ENCODE data around the gene CRP. TPM values are rescaled to one million over a fixed set of nuclear protein-coding genes. Genes with fewer than 3 reads are reported as not detected.

Gene CRP
- total and polyA plus RNA-seq, 9 of the 15 experiments (the other 6 are each of a cell fraction or from before 2014, with no cell fraction given): 0.69 TPM; not detected in 8

DNA sequence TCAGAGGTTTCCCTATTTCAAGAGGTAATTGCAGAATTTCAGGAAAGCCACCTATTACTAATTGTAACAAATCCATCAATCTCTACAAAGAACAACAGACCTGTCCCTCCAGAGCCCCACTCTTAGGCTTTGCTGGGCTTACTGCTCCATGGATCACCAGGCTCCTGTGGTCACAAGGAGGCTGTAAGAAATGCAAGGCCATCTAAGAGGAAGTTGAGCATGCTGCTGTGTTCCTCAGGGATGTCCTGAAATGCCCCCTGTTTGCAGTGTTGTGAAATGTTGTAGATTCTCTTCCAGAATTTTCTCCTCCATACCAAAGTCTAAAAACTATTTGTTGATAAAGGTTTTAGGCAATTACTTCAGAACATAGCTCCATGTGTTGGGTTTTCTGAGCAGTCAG lies 42.0 kb upstream of the CRP start:
- Histone ChIP-seq H3K9ac (ENCODE audit: insufficient read depth in 1 of 2, low read depth in 2 of 2, low read length in 2 of 2) (no peak overlapping the region), H3K27me3 (ENCODE audit: control insufficient read depth in 2 of 2, insufficient read depth in 2 of 2, low read length in 2 of 2) (no peaks in the 10 kb centered on the region), H3K79me2 (ENCODE audit: control insufficient read depth, insufficient read depth, low read length) (no peaks in the 10 kb centered on the region), H2AFZ (ENCODE audit: low read depth, low read length) (no peak overlapping the region), H3K4me1 (replicated peaks in 1 of 2; ENCODE audit: control insufficient read depth in 2 of 2, insufficient read depth in 2 of 2, low read length in 2 of 2) (no peaks in the 10 kb centered on the region), H3K4me2 (ENCODE audit: insufficient read depth, low read length) (no peak overlapping the region), H3K27ac (ENCODE audit: extremely low read depth, low read depth, low read length) (no peak overlapping the region), H3K9me3 (replicated peaks; ENCODE audit: control insufficient read depth, insufficient read depth, low read depth, low read length) (no peaks in the 10 kb centered on the region), H3K36me3 (ENCODE audit: control insufficient read depth, insufficient read depth, low read length) (no peaks in the 10 kb centered on the region), H4K20me1 (replicated peaks; ENCODE audit: control insufficient read depth, insufficient read depth, low read length) (no peaks in the 10 kb centered on the region), H3K9me1 (ENCODE audit: control insufficient read depth, insufficient read depth, low read length) (no peaks in the 10 kb centered on the region), H3K4me3 (no peak overlapping the region)
- ChIA-PET CTCF (ENCODE audit: low intra/inter-chr PET ratio) (no interaction called here), POLR2A (no interaction called here)
- in situ Hi-C loops (cut with MboI): no loop called here
- TF ChIP-seq, protein P1, sequence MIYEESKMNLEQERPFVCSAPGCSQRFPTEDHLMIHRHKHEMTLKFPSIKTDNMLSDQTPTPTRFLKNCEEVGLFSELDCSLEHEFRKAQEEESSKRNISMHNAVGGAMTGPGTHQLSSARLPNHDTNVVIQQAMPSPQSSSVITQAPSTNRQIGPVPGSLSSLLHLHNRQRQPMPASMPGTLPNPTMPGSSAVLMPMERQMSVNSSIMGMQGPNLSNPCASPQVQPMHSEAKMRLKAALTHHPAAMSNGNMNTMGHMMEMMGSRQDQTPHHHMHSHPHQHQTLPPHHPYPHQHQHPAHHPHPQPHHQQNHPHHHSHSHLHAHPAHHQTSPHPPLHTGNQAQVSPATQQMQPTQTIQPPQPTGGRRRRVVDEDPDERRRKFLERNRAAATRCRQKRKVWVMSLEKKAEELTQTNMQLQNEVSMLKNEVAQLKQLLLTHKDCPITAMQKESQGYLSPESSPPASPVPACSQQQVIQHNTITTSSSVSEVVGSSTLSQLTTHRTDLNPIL (CRISPR knock-in tag; IDR thresholded peaks at IDR 0.05): no peak
- no peak for ATAC-seq
- no peak for DNase-seq (ENCODE audit: extremely low read depth in 1 of 4, low spot score in 3 of 4)
- no peak for FAIRE-seq
- intact Hi-C loops (cut with micrococcal nuclease): no loop called here
- no TSS peak for BruUV-seq (replicated peaks)

DNA sequence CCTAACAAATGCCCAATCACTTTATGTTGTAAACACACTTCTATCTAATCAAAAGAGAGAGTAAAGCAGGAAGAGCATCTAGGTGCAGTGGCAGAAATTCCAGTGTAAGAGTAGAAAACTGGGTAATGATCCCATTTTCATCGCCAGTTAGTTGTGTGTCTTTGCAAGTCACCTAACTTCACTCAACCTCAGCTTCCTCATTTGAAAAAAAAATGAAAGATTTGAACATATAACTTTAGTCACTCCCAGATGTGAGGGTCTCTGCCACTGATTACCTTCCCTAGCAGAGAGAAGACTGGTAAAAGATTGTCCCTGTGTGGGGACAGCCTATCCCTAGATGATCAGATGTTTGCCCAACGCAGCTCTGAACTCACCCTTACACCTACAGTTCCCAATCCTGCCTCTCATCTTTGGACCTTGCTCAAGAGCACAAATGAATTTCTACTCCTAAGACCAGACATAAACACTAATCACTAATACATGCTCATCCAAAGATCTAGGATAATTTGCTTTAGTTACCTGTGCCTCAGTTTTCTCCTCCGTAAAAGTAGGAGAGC lies 41.1 kb upstream of the CRP start:
- no peak overlapping the region for H2AFZ ChIP-seq (ENCODE audit: low read depth, low read length)
- no peak overlapping the region for H3K27ac ChIP-seq (ENCODE audit: extremely low read depth, low read depth, low read length)
- FAIRE-seq (no peak), ATAC-seq (no peak), DNase-seq (ENCODE audit: extremely low read depth in 1 of 4, low spot score in 3 of 4) (no peak)
- H4K20me1 ChIP-seq (replicated peaks; ENCODE audit: control insufficient read depth, insufficient read depth, low read length): no peaks in the 10 kb centered on the region
- no peaks in the 10 kb centered on the region for H3K9me1 ChIP-seq (ENCODE audit: control insufficient read depth, insufficient read depth, low read length)
- in situ Hi-C loops (cut with MboI): no loop called here
- ChIA-PET POLR2A (no interaction called here), CTCF (ENCODE audit: low intra/inter-chr PET ratio) (no interaction called here)
- H3K4me3 ChIP-seq: no peak overlapping the region
- no TSS peak for BruUV-seq (replicated peaks)
- intact Hi-C loops (cut with micrococcal nuclease): no loop called here
- 0% methylated on average over 3 of the region's 3 CpGs for WGBS (ENCODE audit: insufficient coverage, low coverage, missing lambda C conversion rate)
- H3K4me1 ChIP-seq (replicated peaks in 1 of 2; ENCODE audit: control insufficient read depth in 2 of 2, insufficient read depth in 2 of 2, low read length in 2 of 2): no peaks in the 10 kb centered on the region
- no peak overlapping the region for H3K4me2 ChIP-seq (ENCODE audit: insufficient read depth, low read length)
- H3K36me3 ChIP-seq (ENCODE audit: control insufficient read depth, insufficient read depth, low read length): no peaks in the 10 kb centered on the region
- H3K9me3 ChIP-seq (replicated peaks; ENCODE audit: control insufficient read depth, insufficient read depth, low read depth, low read length): no peaks in the 10 kb centered on the region
- H3K79me2 ChIP-seq (ENCODE audit: control insufficient read depth, insufficient read depth, low read length): no peaks in the 10 kb centered on the region
- no peaks in the 10 kb centered on the region for H3K27me3 ChIP-seq (ENCODE audit: control insufficient read depth in 2 of 2, insufficient read depth in 2 of 2, low read length in 2 of 2)
- no peak overlapping the region for H3K9ac ChIP-seq (ENCODE audit: insufficient read depth in 1 of 2, low read depth in 2 of 2, low read length in 2 of 2)
- no peak for TF ChIP-seq HNRNPLL (IDR thresholded peaks at IDR 0.05; ENCODE audit: low read depth, low read length, poor library complexity, severe bottlenecking)
- no peak for TF ChIP-seq ZSCAN29 (IDR thresholded peaks at IDR 0.05)
- no peak for TF ChIP-seq HDAC8 (tag; IDR thresholded peaks at IDR 0.05)
- TF ChIP-seq, protein P2, sequence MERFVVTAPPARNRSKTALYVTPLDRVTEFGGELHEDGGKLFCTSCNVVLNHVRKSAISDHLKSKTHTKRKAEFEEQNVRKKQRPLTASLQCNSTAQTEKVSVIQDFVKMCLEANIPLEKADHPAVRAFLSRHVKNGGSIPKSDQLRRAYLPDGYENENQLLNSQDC (CRISPR knock-in tag; IDR thresholded peaks at IDR 0.05): no peak
- no peak for TF ChIP-seq MYNN (IDR thresholded peaks at IDR 0.05)
- TF ChIP-seq MYNN (CRISPR knock-in tag; IDR thresholded peaks at IDR 0.05): no peak
- no peak for TF ChIP-seq SUPT5H (IDR thresholded peaks at IDR 0.05)
- no peak for TF ChIP-seq SIN3A (IDR thresholded peaks at IDR 0.05; ENCODE audit: borderline replicate concordance in 2 of 2, control insufficient read depth in 1 of 2, low read depth in 2 of 2, low read length in 2 of 2)
- TF ChIP-seq, protein P3, sequence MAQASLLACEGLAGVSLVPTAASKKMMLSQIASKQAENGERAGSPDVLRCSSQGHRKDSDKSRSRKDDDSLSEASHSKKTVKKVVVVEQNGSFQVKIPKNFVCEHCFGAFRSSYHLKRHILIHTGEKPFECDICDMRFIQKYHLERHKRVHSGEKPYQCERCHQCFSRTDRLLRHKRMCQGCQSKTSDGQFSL (CRISPR knock-in tag; IDR thresholded peaks at IDR 0.05): no peak
- TF ChIP-seq, protein P3 (tag; IDR thresholded peaks at IDR 0.05): no peak
- TF ChIP-seq ZNF140 (CRISPR knock-in tag; IDR thresholded peaks at IDR 0.05): no peak
- no peak for TF ChIP-seq RHOXF2B (CRISPR knock-in tag; conservative IDR thresholded peaks at IDR 0.05)
- TF ChIP-seq, protein P4, sequence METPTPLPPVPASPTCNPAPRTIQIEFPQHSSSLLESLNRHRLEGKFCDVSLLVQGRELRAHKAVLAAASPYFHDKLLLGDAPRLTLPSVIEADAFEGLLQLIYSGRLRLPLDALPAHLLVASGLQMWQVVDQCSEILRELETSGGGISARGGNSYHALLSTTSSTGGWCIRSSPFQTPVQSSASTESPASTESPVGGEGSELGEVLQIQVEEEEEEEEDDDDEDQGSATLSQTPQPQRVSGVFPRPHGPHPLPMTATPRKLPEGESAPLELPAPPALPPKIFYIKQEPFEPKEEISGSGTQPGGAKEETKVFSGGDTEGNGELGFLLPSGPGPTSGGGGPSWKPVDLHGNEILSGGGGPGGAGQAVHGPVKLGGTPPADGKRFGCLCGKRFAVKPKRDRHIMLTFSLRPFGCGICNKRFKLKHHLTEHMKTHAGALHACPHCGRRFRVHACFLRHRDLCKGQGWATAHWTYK (CRISPR knock-in tag; IDR thresholded peaks at IDR 0.05): no peak

All from K562 (cell line).